HEK293 (cell line): ENCODE measurements around the gene CASZ1.

Experiments
- SP3 ChIP-seq: fragments of 450-650 bp; formaldehyde crosslinking; IDR thresholded peaks from 2 replicates; pipeline ENCODE4 v1.5.1; 2016; ENCODE audit warnings: missing biosample characterization, missing genetic modification characterization
- ZNF341 ChIP-seq: fragments of 450-650 bp; formaldehyde crosslinking; IDR thresholded peaks from 2 replicates; pipeline ENCODE4; 2016; ENCODE audit warnings: low read depth, missing biosample characterization, missing genetic modification characterization

GRCh38 chr1:10767282-10767681, 29.2 kb downstream of the CASZ1 start:
- no peak for TF ChIP-seq ZNF341
- TF ChIP-seq SP3 (tag by site-specific recombination) = no peak
